Peyer's patch (tissue), 4 donors: ENCODE measurements around the gene GEMIN5. TPM values are rescaled to one million over a fixed set of nuclear protein-coding genes. Genes with fewer than 3 reads are reported as not detected.
"Not testable (repeated sequence)": the region's sequence is repeated elsewhere in the genome, so short reads cannot be mapped to it uniquely, and the experiment has no call there.

Experiments
- DNase-seq, 3 donors: peaks; one replicate each; pipeline ENCODE4 v3.0.0-alpha.2; 2017 to 2019
- H3K27ac ChIP-seq, 4 donors: fragments of 200-600 bp; sonication (generic); one replicate each; pipeline ENCODE4 v1.5.1; 2016 to 2019
- H3K27me3 ChIP-seq, 2 donors: fragments of 200-600 bp; sonication (generic); one replicate each; pipeline ENCODE4 v1.5.1; 2019
- H3K36me3 ChIP-seq, 3 donors: fragments of 200-600 bp; sonication (generic); one replicate each; pipeline ENCODE4 v1.5.1; 2016 to 2019
- H3K4me1 ChIP-seq, 4 donors: fragments of 200-600 bp; sonication (generic); one replicate each; pipeline ENCODE4 v1.5.1; 2016 to 2019
- H3K4me3 ChIP-seq, 4 donors: fragments of 200-600 bp; sonication (generic); 1 replicate in 3 of 4; 2 replicates in 1 of 4; pipeline ENCODE4 v1.5.1; 2016 to 2019; ENCODE audit warnings: mild to moderate bottlenecking in 1 of 4
- H3K9me3 ChIP-seq, 4 donors: fragments of 200-600 bp; sonication (generic); one replicate each; pipeline ENCODE4 v1.5.1; 2016 to 2019; ENCODE audit warnings: mild to moderate bottlenecking in 1 of 4
- POLR2A ChIP-seq, 2 donors: fragments of 450-650 bp; IDR thresholded peaks; one replicate each; pipeline ENCODE4 v1.5.1; 2017; ENCODE audit warnings: antibody characterized with exemption in 2 of 2, mild to moderate bottlenecking in 2 of 2, moderate library complexity in 2 of 2
- total RNA-seq, 4 donors: library from RNA; depleted of rRNA; stranded (reverse); fragments of >200 nt; gene quantifications; one replicate each; pipeline ENCODE4 v1.1.0, GENCODE V29; 2016
- TF ChIP-seq, protein P1 (sequence below), 6 experiments: fragments of 450-650 bp in 4 of 6; fragments of 200-600 bp in 2 of 6; sonication (generic) in 1 of 6; IDR thresholded peaks; one replicate each; pipeline ENCODE4 v1.5.1; 2017 to 2019; ENCODE audit warnings: antibody characterized with exemption in 6 of 6, mild to moderate bottlenecking in 3 of 6, moderate library complexity in 1 of 6

Gene GEMIN5
- total RNA-seq, 4 donors from 2014 or later, result 9.1 to 13.3 (median 12.2) TPM

DNA sequence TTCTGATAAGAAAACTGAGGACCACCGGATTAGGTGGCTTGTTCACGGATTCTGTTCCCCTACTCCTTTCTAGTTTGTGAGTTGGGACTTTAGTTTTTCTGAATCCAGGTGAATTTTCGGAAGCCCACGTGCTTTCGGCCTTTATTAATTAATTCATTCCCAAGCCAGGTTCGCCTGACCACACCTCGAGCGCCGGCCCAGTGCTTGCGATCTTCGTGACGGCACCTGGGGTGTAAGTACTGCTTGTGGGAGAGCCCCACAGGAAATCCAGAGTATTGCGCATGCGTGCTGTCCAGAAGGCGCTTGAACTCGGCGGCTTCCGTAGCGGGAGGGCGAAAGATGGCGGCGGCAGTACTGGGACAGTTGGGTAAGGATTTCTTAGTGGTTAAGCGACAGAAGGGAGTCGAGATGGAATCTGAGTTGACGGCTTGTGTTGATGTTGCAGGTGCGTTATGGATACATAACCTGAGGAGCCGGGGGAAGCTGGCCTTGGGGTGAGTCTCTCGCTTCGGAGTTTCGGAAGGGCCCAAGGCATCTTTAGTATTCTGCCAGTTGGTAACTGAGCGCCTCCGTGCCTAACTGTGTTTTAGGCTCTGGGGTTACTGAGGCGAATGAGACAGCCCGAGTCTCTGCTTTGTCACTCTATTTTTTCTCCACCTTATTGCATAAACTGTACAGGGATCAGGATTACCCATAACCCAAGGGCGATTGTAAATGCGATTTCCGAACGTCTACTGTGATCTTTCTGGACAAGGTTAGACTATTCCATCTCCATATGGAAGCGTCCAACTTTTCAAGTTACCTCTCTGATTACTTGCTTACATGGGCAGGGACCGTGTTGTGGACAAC, 3.0 kb upstream of the GEMIN5 start, which contains the start of gene MRPL22:
MRPL22 (plus strand) TSS at position 302 of the 849 bp plus-strand sequence; CDS start at position 340, 38 bp downstream.
- DNase-seq, result peak; percentile 89 to 97 (median 95)
- TF ChIP-seq, protein P1, sequence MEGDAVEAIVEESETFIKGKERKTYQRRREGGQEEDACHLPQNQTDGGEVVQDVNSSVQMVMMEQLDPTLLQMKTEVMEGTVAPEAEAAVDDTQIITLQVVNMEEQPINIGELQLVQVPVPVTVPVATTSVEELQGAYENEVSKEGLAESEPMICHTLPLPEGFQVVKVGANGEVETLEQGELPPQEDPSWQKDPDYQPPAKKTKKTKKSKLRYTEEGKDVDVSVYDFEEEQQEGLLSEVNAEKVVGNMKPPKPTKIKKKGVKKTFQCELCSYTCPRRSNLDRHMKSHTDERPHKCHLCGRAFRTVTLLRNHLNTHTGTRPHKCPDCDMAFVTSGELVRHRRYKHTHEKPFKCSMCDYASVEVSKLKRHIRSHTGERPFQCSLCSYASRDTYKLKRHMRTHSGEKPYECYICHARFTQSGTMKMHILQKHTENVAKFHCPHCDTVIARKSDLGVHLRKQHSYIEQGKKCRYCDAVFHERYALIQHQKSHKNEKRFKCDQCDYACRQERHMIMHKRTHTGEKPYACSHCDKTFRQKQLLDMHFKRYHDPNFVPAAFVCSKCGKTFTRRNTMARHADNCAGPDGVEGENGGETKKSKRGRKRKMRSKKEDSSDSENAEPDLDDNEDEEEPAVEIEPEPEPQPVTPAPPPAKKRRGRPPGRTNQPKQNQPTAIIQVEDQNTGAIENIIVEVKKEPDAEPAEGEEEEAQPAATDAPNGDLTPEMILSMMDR (IDR thresholded peaks at IDR 0.05), result peak in 3 of 6 experiments; percentile 29 to 42 (median 36)
- TF ChIP-seq POLR2A (IDR thresholded peaks at IDR 0.05), result peak; percentile 48 to 78
- H3K4me1 ChIP-seq, result peaks cover 0 to 28% (median 16%) of the 10 kb centered on the region in 4 donors
- peak within 1 kb of the TSS; percentile 54 to 87 (median 67) for H3K4me3 ChIP-seq
- no peaks in the 10 kb centered on the region for H3K27me3 ChIP-seq
- H3K27ac ChIP-seq, result peak within 1 kb of the TSS; percentile 71 to 83 (median 74)
- H3K9me3 ChIP-seq, result no peaks in the 10 kb centered on the region
- no peaks in the 10 kb centered on the region for H3K36me3 ChIP-seq

DNA sequence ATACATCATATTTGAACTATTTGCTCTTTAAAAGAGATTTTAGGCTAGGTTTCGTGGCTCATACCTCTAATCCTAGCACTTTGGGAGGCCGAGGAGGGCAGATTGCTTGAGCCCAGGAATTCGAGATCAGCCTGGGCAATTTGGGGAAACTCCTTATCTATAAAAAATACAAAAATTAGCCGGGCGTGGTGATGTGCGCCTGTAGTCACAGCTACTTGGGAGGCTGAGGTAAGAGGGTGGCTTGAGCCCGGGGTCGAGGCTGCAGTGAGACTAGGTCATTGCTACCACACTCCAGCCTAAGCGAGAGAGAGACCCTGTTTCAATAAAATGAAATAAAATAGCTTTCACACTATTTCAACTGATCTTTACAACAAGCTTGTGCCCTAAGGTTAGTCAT, 2.4 kb upstream of the GEMIN5 start:
- Histone ChIP-seq H3K4me3 (peak overlapping the region; percentile 54 to 87 (median 67)), H3K27me3 (no peaks in the 10 kb centered on the region), H3K9me3 (no peaks in the 10 kb centered on the region), H3K27ac (peak overlapping the region; percentile 71 to 83 (median 74)), H3K4me1 (peaks cover 0 to 28% (median 16%) of the 10 kb centered on the region in 4 donors), H3K36me3 (no peaks in the 10 kb centered on the region)
- TF ChIP-seq, protein P1 (IDR thresholded peaks at IDR 0.05), result no peak
- no peak for TF ChIP-seq POLR2A (IDR thresholded peaks at IDR 0.05)
- no peak for DNase-seq

DNA sequence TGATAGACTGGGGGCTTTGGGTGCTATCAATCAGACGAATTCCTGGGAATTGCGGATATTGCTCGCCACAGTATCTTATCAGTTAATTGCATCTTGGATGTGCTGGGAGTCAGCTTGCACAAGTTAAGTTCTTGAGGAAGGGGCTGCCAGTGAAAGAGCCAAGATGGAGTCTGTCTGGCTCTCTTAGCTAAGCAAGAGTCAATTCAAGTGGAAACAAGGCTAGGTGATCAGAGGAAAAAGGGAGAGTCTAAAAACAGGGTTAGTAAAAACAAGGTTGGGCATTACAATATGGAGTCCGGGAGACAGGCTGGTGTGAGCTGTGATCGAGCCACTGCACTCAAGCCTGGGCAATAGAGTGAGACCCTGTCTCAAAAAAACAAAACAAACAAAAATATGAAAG, 1.4 kb upstream of the GEMIN5 start:
- DNase-seq, H3K27ac ChIP-seq, H3K4me3 ChIP-seq, H3K27me3 ChIP-seq, H3K36me3 ChIP-seq, H3K9me3 ChIP-seq: not testable (repeated sequence)
- H3K4me1 ChIP-seq, result peaks cover 0 to 28% (median 16%) of the 10 kb centered on the region in 4 donors

DNA sequence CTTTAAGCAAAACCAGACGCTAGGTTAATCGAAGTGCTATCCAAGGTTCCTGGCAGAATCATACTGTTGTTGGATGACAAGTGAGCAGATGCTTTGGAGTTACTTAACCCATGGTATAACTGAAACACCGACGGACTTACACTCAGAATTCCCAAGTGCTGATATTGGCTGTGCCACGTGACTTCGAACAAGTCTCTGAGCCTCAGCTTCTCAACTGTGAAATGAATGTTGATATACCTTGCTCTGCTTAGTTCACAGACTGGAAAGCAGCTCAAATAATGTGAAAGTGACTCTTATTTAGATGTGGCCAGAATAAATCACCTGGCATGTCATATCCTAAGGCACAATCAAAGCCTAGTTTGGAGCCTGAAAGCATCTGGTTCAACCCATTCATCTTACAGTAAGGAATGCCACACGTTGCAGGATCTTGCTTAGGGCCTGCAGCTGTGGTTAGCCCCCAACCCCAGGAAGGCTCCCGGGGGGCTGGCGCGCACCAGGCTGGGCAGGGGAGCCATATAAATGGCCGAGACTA, 759 bp downstream of the GEMIN5 start:
- H3K27me3 ChIP-seq, result no peaks in the 10 kb centered on the region
- no peak for DNase-seq
- no peak for TF ChIP-seq POLR2A (IDR thresholded peaks at IDR 0.05)
- TF ChIP-seq, protein P1 (IDR thresholded peaks at IDR 0.05), result no peak

DNA sequence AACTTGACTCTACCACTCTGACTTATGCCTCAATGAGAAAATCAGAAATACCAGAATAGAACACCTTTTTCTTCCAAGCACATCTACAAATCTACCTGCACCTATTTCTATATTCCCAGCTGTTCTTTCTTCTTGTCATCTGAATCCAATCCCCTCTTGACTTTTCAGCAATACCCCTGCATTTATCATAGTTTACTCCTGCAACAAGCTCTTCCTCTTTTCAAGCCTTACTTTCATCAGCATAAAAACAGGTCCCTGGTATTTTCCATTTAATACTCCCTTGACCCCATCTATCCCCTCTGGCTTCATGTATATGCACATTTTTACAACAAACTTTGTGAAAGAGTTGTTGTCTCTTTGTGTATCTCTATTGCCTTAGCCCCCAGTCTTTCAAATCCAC, 3.1 kb downstream of the GEMIN5 start:
- H3K27ac ChIP-seq, result no peak overlapping the region
- TF ChIP-seq, protein P1 (IDR thresholded peaks at IDR 0.05), result no peak
- TF ChIP-seq POLR2A (IDR thresholded peaks at IDR 0.05), result no peak
- no peaks in the 10 kb centered on the region for H3K9me3 ChIP-seq
- H3K27me3 ChIP-seq, result no peaks in the 10 kb centered on the region
- peaks cover 0 to 10% (median 5%) of the 10 kb centered on the region in 4 donors for H3K4me1 ChIP-seq
- H3K4me3 ChIP-seq, result no peak overlapping the region
- peaks cover 0 to 30% (median 0%) of the 10 kb centered on the region in 3 donors for H3K36me3 ChIP-seq
- no peak for DNase-seq

More for the DNA sequence above, 759 bp downstream of the GEMIN5 start:
- Histone ChIP-seq H3K9me3 (no peaks in the 10 kb centered on the region), H3K4me3 (peak overlapping the region; percentile 72 to 90 (median 82)), H3K36me3 (peaks cover 0 to 9% (median 0%) of the 10 kb centered on the region in 3 donors), H3K4me1 (peaks cover 0 to 18% (median 13%) of the 10 kb centered on the region in 4 donors), H3K27ac (peak overlapping the region; percentile 46 to 83 (median 62))

DNA sequence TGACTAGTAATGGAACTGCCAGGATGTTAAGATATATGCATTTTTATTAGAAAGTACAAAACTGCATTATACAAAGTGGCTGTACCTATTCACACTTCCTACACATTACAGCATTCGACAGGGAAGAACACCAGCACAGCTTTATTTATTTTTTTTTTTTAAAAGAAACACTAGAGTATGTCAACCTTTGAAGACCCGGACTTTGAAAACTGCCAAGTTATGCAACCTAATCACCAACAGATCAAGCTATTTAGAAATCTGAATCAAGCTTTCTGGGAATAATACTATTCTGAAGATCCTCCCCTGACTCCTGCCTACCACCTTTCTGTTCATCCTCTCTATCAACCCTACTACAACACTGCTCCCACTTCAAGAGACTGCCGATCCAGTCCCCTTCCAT, 4.5 kb downstream of the GEMIN5 start:
- DNase-seq, result no peak
- peaks cover 0 to 40% (median 0%) of the 10 kb centered on the region in 3 donors for H3K36me3 ChIP-seq
- no peak overlapping the region for H3K27ac ChIP-seq
- no peak for TF ChIP-seq POLR2A (IDR thresholded peaks at IDR 0.05)
- TF ChIP-seq, protein P1 (IDR thresholded peaks at IDR 0.05), result no peak
- H3K9me3 ChIP-seq, result no peaks in the 10 kb centered on the region
- no peaks in the 10 kb centered on the region for H3K27me3 ChIP-seq
- no peak overlapping the region for H3K4me3 ChIP-seq
- H3K4me1 ChIP-seq, result peaks cover 0 to 10% (median 5%) of the 10 kb centered on the region in 4 donors
